RWPE1 (cell line): ENCODE results near the gene SLMAP.

ENCODE experiments used
- CTCF ChIA-PET: fragments of 350-600 bp; sonication (Branson Sonifier 250); formaldehyde crosslinking; extraction: SDS; loops from one replicate; lab custom pipeline; 2021; lab: Yijun Ruan, JAX
- POLR2A ChIA-PET: fragments of 400-600 bp; formaldehyde crosslinking; extraction: SDS; loops from one replicate; lab custom pipeline; 2020; ENCODE audit warnings: antibody characterized with exemption; ENCODE audit not compliant: low non-redundant PET; lab: Yijun Ruan, JAX
- DNase-seq: peaks from one replicate; pipeline ENCODE4 v3.0.0; 2012; ENCODE audit warnings: low spot score
- H3K27ac ChIP-seq: fragments of 450-650 bp; 2 replicates; pipeline ENCODE4 v1.5.1; 2017
- CTCF ChIP-seq: fragments of 450-650 bp; conservative IDR thresholded peaks from 2 replicates; pipeline ENCODE4 v1.5.1; 2017; ENCODE audit warnings: low read depth, mild to moderate bottlenecking

The SLMAP gene

GRCh38 chr3:57923752-57924151 lies 167.6 kb downstream of the SLMAP start:
- H3K27ac ChIP-seq, result no peak overlapping the region
- DNase-seq, result no peak
- CTCF ChIA-PET, result interaction anchor here (0.6 to 0.8 kb wide), 2 partner anchors 12 to 192 kb away, joined by 3 read pairs; no protein-coding TSS in a partner anchor
- no peak for TF ChIP-seq CTCF
- POLR2A ChIA-PET, result no interaction called here

- DNase-seq, result no peak
- TF ChIP-seq CTCF, result no peak
- CTCF ChIA-PET, result interaction anchor here (0.6 kb wide), 1 partner anchor 11 kb away, joined by 6 read pairs; no protein-coding TSS in a partner anchor
- H3K27ac ChIP-seq, result no peak overlapping the region
- POLR2A ChIA-PET, result no interaction called here
Observed at GRCh38 chr3:57927166-57927565, 171.1 kb downstream of the SLMAP start.

- ChIA-PET CTCF (interaction anchor here (0.6 kb wide), 1 partner anchor 11 kb away, joined by 6 read pairs; no protein-coding TSS in a partner anchor), POLR2A (no interaction called here)
- H3K27ac ChIP-seq, result no peak overlapping the region
- DNase-seq, result no peak
- TF ChIP-seq CTCF, result no peak
Observed at GRCh38 chr3:57927916-57928315, 171.8 kb downstream of the SLMAP start.

GRCh38 chr3:57928511-57928910 lies 172.4 kb downstream of the SLMAP start:
- no peak for TF ChIP-seq CTCF
- CTCF ChIA-PET, result no interaction called here
- no peak for DNase-seq
- no peak overlapping the region for H3K27ac ChIP-seq
- POLR2A ChIA-PET, result no interaction called here

GRCh38 chr3:57929988-57930387 lies 173.9 kb downstream of the SLMAP start:
- CTCF ChIA-PET, result no interaction called here
- no peak overlapping the region for H3K27ac ChIP-seq
- TF ChIP-seq CTCF, result no peak
- no peak for DNase-seq
- POLR2A ChIA-PET, result no interaction called here

GRCh38 chr3:57933602-57934001 lies 177.5 kb downstream of the SLMAP start:
- POLR2A ChIA-PET, result no interaction called here
- DNase-seq, result no peak
- no peak overlapping the region for H3K27ac ChIP-seq
- no peak for TF ChIP-seq CTCF
- CTCF ChIA-PET, result no interaction called here
